GM18951 (cell line): ENCODE measurements around the gene CNP.

Experiments
- POLR2A ChIP-seq: IDR thresholded peaks from 4 replicates; pipeline ENCODE4 v1.6.1; 2011; ENCODE audit warnings: mild to moderate bottlenecking; ENCODE audit not compliant: insufficient read length, insufficient read depth; ENCODE audit errors: extremely low read depth
- in situ Hi-C: fragments of 300-500 bp; cut with MboI; formaldehyde crosslinking; loops from one replicate; pipeline ENCODE4 v1.12.0; 2022; ENCODE audit warnings: low sequenced_read_pairs, mixed read lengths, inconsistent platforms; ENCODE audit not compliant: unreplicated experiment

CNP gene

GRCh38 chr17:41972571-41973407 is 6.2 kb downstream of the CNP start:
- in situ Hi-C loops = no loop called here
- no peak for TF ChIP-seq POLR2A

- in situ Hi-C loops = no loop called here
- no peak for TF ChIP-seq POLR2A
Measured at GRCh38 chr17:41973408-41973811, 6.8 kb downstream of the CNP start.

- in situ Hi-C loops = no loop called here
- TF ChIP-seq POLR2A = no peak
Measured at GRCh38 chr17:41974031-41974430, 7.4 kb downstream of the CNP start.

- no peak for TF ChIP-seq POLR2A
- in situ Hi-C loops = no loop called here
Measured at GRCh38 chr17:41974658-41975057, 8.1 kb downstream of the CNP start.

- in situ Hi-C loops = no loop called here
- TF ChIP-seq POLR2A = no peak
Measured at GRCh38 chr17:41975099-41976083, 8.8 kb downstream of the CNP start.

GRCh38 chr17:41976142-41976768 is 9.7 kb downstream of the CNP start:
- no peak for TF ChIP-seq POLR2A
- in situ Hi-C loops = no loop called here

- in situ Hi-C loops = no loop called here
- no peak for TF ChIP-seq POLR2A
Measured at GRCh38 chr17:41977991-41978390, 11.4 kb downstream of the CNP start.

GRCh38 chr17:41982026-41982760 is 15.6 kb downstream of the CNP start:
- in situ Hi-C loops = no loop called here
- no peak for TF ChIP-seq POLR2A

GRCh38 chr17:41984454-41984853 is 17.9 kb downstream of the CNP start:
- in situ Hi-C loops = no loop called here
- no peak for TF ChIP-seq POLR2A

GRCh38 chr17:41985919-41986318 is 19.3 kb downstream of the CNP start:
- TF ChIP-seq POLR2A = no peak
- in situ Hi-C loops = no loop called here

GRCh38 chr17:41986634-41987033 is 20.0 kb downstream of the CNP start:
- in situ Hi-C loops = no loop called here
- no peak for TF ChIP-seq POLR2A

- in situ Hi-C loops = no loop called here
- TF ChIP-seq POLR2A = no peak
Measured at GRCh38 chr17:41987642-41988041, 21.0 kb downstream of the CNP start.
